Measurements from ENCODE around the gene GFOD1. TPM values are rescaled to one million over a fixed set of nuclear protein-coding genes. Genes with fewer than 3 reads are reported as not detected.

GFOD1 gene
- total and polyA plus RNA-seq, 5 experiments from 2014 or later, result 0.08 to 2.0 (median 1.2) TPM

DNA sequence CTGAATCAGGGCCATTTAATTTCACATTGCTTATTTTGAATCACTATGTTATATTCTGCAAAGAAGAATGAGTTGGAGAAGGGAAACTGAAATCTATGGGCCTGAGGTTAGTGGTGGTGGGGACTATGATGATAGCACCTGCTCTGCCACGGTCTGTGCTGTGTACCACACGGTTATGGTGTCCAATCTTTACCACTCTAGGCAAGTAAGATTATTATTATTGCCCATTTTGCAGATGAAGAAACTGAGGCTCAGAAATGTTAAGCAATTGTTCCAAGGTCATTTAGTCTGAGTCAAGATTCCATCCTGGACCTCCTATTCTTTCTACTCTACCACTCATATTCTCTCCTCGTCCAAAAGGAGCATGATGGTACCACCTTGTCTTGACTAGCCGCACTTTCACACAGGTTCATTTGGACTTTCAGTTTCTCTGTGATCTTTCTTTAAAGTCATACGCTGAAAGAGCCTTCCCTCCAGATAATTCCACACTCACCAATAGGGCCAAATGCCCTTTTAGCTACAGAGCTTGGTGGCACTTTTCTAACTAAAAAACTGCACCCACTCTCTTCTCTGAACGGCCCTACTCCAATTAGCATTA lies 56.2 kb downstream of the GFOD1 start:
- H3K9me3 Mint-ChIP-seq, result no peaks in the 10 kb centered on the region
- no peaks in the 10 kb centered on the region for H3K36me3 Mint-ChIP-seq
- H3K27me3 Mint-ChIP-seq, result peaks cover 0 to 3% (median 0%) of the 10 kb centered on the region in 5 donors
- no peak for DNase-seq
- POLR2A ChIA-PET, result no interaction called here
- ATAC-seq, result no peak
- H3K4me1 Mint-ChIP-seq, result peaks cover 25 to 89% (median 60%) of the 10 kb centered on the region in 4 donors
- peak overlapping the region in 1 of 10 donors; percentile 77 for H3K4me3 Mint-ChIP-seq
- H3K27ac Mint-ChIP-seq, result peak overlapping the region in 2 of 10 donors; percentile 73 to 85

- POLR2A ChIA-PET, result no interaction called here
- Mint-ChIP-seq H3K27me3 (peaks cover 0 to 3% (median 0%) of the 10 kb centered on the region in 5 donors), H3K4me1 (peaks cover 25 to 84% (median 53%) of the 10 kb centered on the region in 4 donors), H3K4me3 (peak overlapping the region in 4 of 10 donors; percentile 13 to 77 (median 48)), H3K36me3 (no peaks in the 10 kb centered on the region), H3K27ac (peak overlapping the region in 4 of 10 donors; percentile 13 to 91 (median 61)), H3K9me3 (no peaks in the 10 kb centered on the region)
- DNase-seq, result no peak
- ATAC-seq, result no peak
These were observed 58.0 kb downstream of the GFOD1 start for GRCh38 chr6:13429406-13429753.

DNA sequence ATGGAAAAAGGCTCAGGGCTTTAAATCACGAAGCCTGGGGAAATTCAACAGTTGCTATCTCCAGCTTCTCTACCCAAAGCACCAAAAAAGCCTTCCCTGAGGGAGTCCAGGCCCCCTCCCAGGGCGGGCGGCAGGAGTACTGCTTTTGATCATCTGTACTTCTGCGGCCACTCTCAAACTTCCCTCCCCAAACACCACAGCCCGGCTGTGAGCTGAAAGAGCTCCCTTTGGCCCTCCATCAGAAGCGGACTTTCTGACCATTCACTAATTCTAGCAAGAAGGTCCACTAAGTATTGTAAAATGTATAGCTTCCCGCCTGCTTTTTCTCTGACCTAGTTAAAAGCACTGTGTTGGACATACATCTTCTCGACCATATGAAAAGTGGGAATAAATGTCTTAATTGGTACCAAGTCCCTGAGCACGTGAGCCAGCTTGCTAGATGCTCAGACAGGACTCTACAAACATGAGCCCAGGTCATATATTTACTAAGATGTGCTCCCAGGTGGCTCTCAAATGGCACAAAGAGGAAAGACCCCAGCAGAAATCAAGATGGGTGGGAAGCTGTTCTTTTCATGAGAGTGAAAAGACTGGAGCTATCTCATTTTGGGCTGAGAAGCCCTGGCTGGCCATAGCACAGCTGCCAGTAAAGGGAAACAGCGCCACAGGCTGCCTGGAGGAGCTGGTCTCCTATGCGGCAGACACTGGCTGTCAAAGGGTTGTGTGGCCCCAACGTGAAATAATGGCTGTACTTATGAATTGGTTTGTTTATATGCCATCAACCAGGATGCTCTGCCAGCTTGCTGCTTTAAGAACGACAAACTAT lies 58.6 kb downstream of the GFOD1 start:
- H3K9me3 Mint-ChIP-seq, result no peaks in the 10 kb centered on the region
- ATAC-seq, result no peak
- peaks cover 24 to 78% (median 48%) of the 10 kb centered on the region in 4 donors for H3K4me1 Mint-ChIP-seq

GRCh38 chr6:13427801-13428582 lies 59.4 kb downstream of the GFOD1 start:
- peaks cover 0 to 3% (median 0%) of the 10 kb centered on the region in 5 donors for H3K27me3 Mint-ChIP-seq
- POLR2A ChIA-PET, result interaction anchor here (0.5 kb wide), 1 partner anchor 92 kb away, joined by 5 read pairs; no protein-coding TSS in a partner anchor
- H3K36me3 Mint-ChIP-seq, result no peaks in the 10 kb centered on the region
- peak overlapping the region; percentile 69 to 83 (median 78) for H3K4me3 Mint-ChIP-seq
- no peaks in the 10 kb centered on the region for H3K9me3 Mint-ChIP-seq
- peaks cover 21 to 78% (median 45%) of the 10 kb centered on the region in 4 donors for H3K4me1 Mint-ChIP-seq
- DNase-seq (peak; percentile 23 to 78 (median 60)), ATAC-seq (peak; percentile 87 to 88)
- peak overlapping the region in 9 of 10 donors; percentile 61 to 91 (median 83) for H3K27ac Mint-ChIP-seq

More for the DNA sequence above, 58.6 kb downstream of the GFOD1 start:
- POLR2A ChIA-PET, result no interaction called here
- H3K27ac Mint-ChIP-seq, result peak overlapping the region in 8 of 10 donors; percentile 6 to 91 (median 47)
- no peaks in the 10 kb centered on the region for H3K36me3 Mint-ChIP-seq
- no peak for DNase-seq
- peak overlapping the region; percentile 69 to 83 (median 78) for H3K4me3 Mint-ChIP-seq
- H3K27me3 Mint-ChIP-seq, result peaks cover 0 to 3% (median 0%) of the 10 kb centered on the region in 5 donors

DNA sequence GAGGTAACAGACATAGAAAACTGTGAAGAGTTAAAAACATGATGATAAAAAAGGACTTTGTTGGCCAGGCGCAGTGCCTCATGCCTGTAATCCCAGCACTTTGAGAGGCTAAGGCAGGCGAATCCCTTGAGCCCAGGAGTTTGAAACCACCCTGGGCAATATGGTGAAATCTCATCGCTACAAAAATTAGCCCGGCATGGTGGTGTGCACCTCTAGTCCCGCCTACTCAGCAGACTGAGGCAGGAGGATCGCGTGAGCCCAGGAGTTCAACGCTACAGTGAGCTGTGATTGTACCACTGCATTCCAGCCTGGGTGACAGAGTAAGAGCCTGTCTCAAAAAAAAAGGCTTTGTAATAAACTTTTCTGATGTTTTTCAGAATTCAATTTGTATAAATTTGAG lies 60.1 kb downstream of the GFOD1 start:
- no peak for DNase-seq
- ATAC-seq, result no peak
- POLR2A ChIA-PET, result interaction anchor here (0.7 kb wide), 1 partner anchor 116 kb away, joined by 4 read pairs; no protein-coding TSS in a partner anchor
- H3K36me3 Mint-ChIP-seq, result no peaks in the 10 kb centered on the region
- peak overlapping the region in 8 of 10 donors; percentile 75 to 82 (median 78) for H3K4me3 Mint-ChIP-seq
- H3K4me1 Mint-ChIP-seq, result peaks cover 18 to 74% (median 39%) of the 10 kb centered on the region in 4 donors
- H3K27me3 Mint-ChIP-seq, result no peaks in the 10 kb centered on the region
- H3K27ac Mint-ChIP-seq, result peak overlapping the region in 6 of 10 donors; percentile 17 to 91 (median 84)
- no peaks in the 10 kb centered on the region for H3K9me3 Mint-ChIP-seq

DNA sequence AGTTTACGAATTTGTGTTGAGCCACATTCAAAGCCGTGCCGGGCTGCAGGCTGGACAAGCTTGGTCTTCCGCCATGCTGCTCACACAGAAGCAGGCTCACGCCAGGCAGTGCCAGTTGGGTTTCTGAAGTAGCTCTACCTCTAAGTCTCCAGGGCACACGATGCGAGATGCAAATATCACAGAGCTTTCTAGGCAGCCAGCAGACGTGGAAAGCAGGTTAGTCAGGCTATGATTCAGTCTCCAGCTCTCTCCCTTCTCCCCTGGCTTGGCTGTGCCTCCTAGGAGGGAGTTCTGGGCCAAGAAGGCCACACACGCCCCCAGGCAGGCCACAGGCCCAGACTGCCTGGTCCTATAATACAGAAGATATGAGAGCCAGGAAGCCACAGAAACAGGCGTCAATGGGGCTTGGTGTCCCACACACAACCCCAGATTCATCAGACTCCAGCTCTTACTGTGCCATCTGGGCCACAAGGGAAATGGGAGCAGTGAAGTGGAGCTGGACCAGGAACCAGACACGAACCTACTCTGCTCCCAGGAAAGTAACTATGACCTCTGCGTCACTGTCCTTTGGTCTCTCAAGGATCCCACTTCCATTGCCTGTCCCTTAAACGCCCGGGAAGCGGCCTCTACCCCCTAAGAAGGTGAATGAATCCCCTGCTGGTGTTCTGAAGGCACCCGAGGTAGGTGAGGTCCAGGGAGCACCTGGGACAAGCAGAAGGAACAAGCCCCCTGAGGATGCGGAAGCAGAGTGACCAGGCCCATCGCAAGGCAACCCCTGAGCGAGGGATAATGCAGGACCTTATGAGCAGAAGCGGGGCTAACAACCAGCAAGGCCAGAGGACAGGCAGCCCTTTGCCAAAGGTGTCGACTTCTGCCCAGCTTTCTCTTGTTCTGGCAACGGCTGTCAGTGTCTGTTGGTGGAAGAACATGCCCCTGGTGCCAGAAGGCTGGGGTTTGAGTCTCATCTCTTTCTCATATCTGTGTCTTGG lies 61.2 kb downstream of the GFOD1 start:
- DNase-seq, result no peak
- Mint-ChIP-seq H3K27ac (peak overlapping the region in 6 of 10 donors; percentile 32 to 83 (median 54)), H3K4me3 (peak overlapping the region in 1 of 10 donors; percentile 43)

GRCh38 chr6:13425270-13425873 lies 62.0 kb downstream of the GFOD1 start:
- Mint-ChIP-seq H3K9me3 (no peaks in the 10 kb centered on the region), H3K4me3 (no peak overlapping the region), H3K27ac (peak overlapping the region in 4 of 10 donors; percentile 29 to 76 (median 54)), H3K36me3 (no peaks in the 10 kb centered on the region), H3K4me1 (peaks cover 14 to 66% (median 30%) of the 10 kb centered on the region in 4 donors), H3K27me3 (no peaks in the 10 kb centered on the region)
- ATAC-seq, result no peak
- DNase-seq, result no peak
- POLR2A ChIA-PET, result no interaction called here

More for the DNA sequence above, 61.2 kb downstream of the GFOD1 start:
- H3K9me3 Mint-ChIP-seq, result no peaks in the 10 kb centered on the region
- H3K27me3 Mint-ChIP-seq, result no peaks in the 10 kb centered on the region
- no peak for ATAC-seq
- H3K36me3 Mint-ChIP-seq, result no peaks in the 10 kb centered on the region
- peaks cover 14 to 65% (median 31%) of the 10 kb centered on the region in 4 donors for H3K4me1 Mint-ChIP-seq
- POLR2A ChIA-PET, result no interaction called here

DNA sequence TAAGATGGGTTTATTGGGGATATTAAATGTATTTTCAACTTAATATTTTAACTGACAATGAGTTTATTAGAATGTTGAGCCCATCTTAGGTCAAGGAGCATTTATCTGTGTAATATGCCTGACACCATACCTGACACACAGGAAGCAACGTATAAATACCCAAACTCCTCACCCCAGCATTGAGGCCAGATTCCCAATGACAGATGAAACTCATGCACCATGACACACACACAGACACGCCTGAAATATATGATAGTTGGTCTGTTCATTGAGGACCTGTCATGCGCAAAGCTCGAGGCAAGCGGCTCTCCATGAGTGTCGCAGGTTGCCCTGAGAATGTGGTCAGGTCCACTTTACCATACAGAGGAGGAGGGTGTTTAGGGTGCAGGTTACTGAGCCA lies 64.1 kb downstream of the GFOD1 start:
- Mint-ChIP-seq H3K27me3 (peaks cover 0 to 13% (median 5%) of the 10 kb centered on the region in 5 donors), H3K9me3 (no peaks in the 10 kb centered on the region), H3K27ac (peak overlapping the region in 1 of 10 donors; percentile 39), H3K4me1 (peaks cover 13 to 66% (median 29%) of the 10 kb centered on the region in 4 donors), H3K4me3 (no peak overlapping the region), H3K36me3 (peaks cover 0 to 7% (median 0%) of the 10 kb centered on the region in 3 donors)
- POLR2A ChIA-PET, result no interaction called here
- no peak for ATAC-seq
- no peak for DNase-seq

DNA sequence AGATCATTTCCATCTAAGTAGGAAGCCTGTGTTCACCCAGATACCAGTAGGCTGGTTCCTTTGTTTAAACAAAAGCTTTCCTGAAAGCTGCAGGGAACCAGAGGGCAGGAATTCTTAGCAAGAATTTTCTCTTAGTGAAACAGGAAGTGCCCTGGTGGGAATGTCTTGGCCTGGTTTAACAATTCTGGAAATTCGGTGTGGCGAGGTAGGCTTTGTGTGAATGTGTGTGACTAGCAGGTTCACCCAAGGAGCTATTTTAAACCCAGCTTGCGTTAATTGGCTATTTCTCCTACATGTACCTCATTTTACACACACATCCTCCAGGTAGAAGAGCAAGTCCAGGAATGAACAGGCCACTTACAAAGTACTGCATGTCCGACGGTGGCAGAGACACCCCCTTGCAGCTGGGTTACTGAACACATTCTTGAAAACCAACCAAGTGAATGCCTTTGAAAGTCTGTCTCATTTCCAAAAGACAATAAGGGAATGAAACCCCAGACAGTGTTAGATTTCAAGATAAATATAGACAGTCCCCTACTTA lies 64.6 kb downstream of the GFOD1 start:
- Mint-ChIP-seq H3K27ac (no peak overlapping the region), H3K4me3 (no peak overlapping the region), H3K4me1 (peaks cover 10 to 61% (median 24%) of the 10 kb centered on the region in 4 donors), H3K27me3 (peaks cover 0 to 13% (median 5%) of the 10 kb centered on the region in 5 donors), H3K36me3 (peaks cover 0 to 7% (median 0%) of the 10 kb centered on the region in 3 donors), H3K9me3 (no peaks in the 10 kb centered on the region)
- ATAC-seq (no peak), DNase-seq (no peak)
- POLR2A ChIA-PET, result no interaction called here

- Mint-ChIP-seq H3K4me3 (no peak overlapping the region), H3K36me3 (peaks cover 0 to 7% (median 0%) of the 10 kb centered on the region in 3 donors), H3K27me3 (peaks cover 0 to 13% (median 5%) of the 10 kb centered on the region in 5 donors), H3K27ac (peak overlapping the region in 1 of 10 donors; percentile 44), H3K9me3 (no peaks in the 10 kb centered on the region), H3K4me1 (peaks cover 9 to 49% (median 18%) of the 10 kb centered on the region in 4 donors)
- DNase-seq, result no peak
- POLR2A ChIA-PET, result no interaction called here
- ATAC-seq, result no peak
These were observed 65.9 kb downstream of the GFOD1 start for GRCh38 chr6:13421425-13422059.

All from naive thymus-derived CD8-positive, alpha-beta T cell (primary cell).